Activated T-helper 17 cell treated with anti-CD3 and anti-CD28 coated beads, Interleukin-2, amount 50 U/mL, for 72 hours (primary cell): ENCODE measurements around the gene ATP1A4. TPM values are rescaled to one million over a fixed set of nuclear protein-coding genes. Genes with fewer than 3 reads are reported as not detected.
A peak's percentile ranks its signal among the peaks of the same experiment; 100 is the strongest.

Source experiments
- ATAC-seq: fragments of 150-1000 bp; cut with Tn5 transposase; replicated peaks from 2 replicates; pipeline ENCODE4 v1.10.0; 2021; ENCODE audit warnings: mild to moderate bottlenecking, moderate library complexity
- H3K27ac Mint-ChIP-seq: one replicate; pipeline ENCODE4 v1.8.0; 2022; ENCODE audit warnings: mixed read lengths
- H3K27me3 Mint-ChIP-seq: one replicate; pipeline ENCODE4 v1.8.0; 2022; ENCODE audit warnings: mixed read lengths
- H3K36me3 Mint-ChIP-seq: one replicate; pipeline ENCODE4 v1.8.0; 2022; ENCODE audit warnings: low read depth, mild to moderate bottlenecking, mixed read lengths
- H3K4me1 Mint-ChIP-seq: one replicate; pipeline ENCODE4 v1.8.0; 2022; ENCODE audit warnings: mixed read lengths
- H3K4me3 Mint-ChIP-seq: one replicate; pipeline ENCODE4 v1.8.0; 2022; ENCODE audit warnings: mild to moderate bottlenecking, mixed read lengths
- H3K9me3 Mint-ChIP-seq: one replicate; pipeline ENCODE4 v1.8.0; 2022; ENCODE audit warnings: mixed read lengths
- total RNA-seq, 2 donors: library from RNA; stranded (reverse); gene quantifications; one replicate each; pipeline ENCODE4 v1.2.3, GENCODE V29; 2022

ATP1A4 gene
- total RNA-seq, 2 donors from 2014 or later: 0.48 TPM; not detected in 1

DNA sequence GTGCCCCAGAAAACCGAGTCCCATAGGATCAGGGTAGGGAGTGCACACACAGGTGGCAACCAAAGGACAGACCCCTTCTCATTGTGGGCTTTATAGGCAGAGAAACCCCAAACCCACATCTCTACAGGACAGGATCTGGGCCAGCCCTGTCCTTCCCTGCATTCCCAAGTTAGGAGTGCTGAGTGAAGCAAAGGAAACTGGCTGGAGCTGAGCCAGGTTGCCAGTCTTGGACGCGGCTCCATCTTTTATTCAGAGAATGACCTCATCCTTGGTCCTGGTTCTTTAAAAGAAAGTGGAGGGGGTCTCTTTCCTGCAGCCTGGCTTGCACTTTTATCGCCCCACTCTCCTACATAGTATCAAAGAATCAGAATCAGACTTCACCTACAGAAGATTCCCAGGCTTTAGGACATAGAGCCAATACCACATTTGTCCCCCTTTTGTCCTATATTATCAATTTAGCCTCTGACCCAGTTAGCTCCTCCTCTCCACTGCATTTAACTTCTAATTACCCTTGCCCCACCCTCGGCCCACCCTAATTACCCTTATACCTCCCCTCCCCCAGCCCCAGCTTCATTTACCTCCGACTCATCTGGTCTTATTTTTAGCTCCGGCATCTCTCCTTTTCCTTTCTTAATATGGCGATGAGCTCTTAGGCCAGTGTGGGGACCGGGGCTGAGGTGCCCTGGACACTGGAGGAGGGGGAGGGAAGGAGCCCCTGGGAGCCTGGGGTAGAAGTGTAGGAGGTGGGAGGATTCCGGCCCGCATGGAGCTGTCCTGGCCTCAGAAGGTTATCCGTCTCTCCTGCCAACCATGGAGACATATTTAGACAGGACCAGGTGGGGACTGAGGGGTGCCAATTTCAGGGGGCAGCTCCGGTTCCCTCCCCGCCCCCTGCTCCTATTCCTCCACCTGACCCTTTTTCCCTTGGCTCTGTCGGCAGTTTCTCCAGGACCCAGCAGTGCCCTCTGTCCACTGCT, 38.5 kb downstream of the ATP1A4 start, which contains the start of gene CASQ1:
CASQ1 (plus strand) TSS at position 927 of the 977 bp plus-strand sequence. CDS start 177 bp downstream, outside the sequence.
- Mint-ChIP-seq H3K27ac (no peak within 1 kb of the TSS), H3K9me3 (no peaks in the 10 kb centered on the region), H3K27me3 (peaks cover 8% of the 10 kb centered on the region), H3K4me1 (no peaks in the 10 kb centered on the region), H3K4me3 (no peak within 1 kb of the TSS), H3K36me3 (no peaks in the 10 kb centered on the region)
- no peak for ATAC-seq

DNA sequence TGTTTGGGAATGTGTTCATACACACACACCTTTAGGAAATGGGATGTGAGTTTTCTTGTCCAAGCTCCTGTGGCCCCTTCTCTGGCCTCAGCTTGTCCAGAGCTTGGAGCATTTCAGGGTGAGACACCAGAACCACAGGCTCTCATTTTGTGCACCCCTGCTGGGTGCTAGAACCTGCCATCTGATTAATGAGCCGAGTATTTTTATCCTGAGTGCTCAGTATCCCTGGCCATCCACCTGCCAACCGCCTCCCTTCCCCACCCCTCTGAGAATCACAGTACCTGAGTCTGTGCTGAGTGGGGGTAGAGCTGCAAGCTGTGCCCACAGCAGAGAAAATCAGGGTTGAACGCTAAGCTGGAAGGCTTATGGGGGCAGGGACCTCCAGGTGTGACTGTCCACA, 40.4 kb downstream of the ATP1A4 start:
- no peak overlapping the region for H3K4me3 Mint-ChIP-seq

GRCh38 chr1:160192234-160192633, 40.8 kb downstream of the ATP1A4 start:
- H3K27me3 Mint-ChIP-seq: peaks cover 3% of the 10 kb centered on the region
- ATAC-seq: no peak
- no peak overlapping the region for H3K4me3 Mint-ChIP-seq
- H3K9me3 Mint-ChIP-seq: no peaks in the 10 kb centered on the region
- H3K27ac Mint-ChIP-seq: no peak overlapping the region
- H3K4me1 Mint-ChIP-seq: no peaks in the 10 kb centered on the region
- H3K36me3 Mint-ChIP-seq: no peaks in the 10 kb centered on the region

More for the DNA sequence above, 40.4 kb downstream of the ATP1A4 start:
- no peak for ATAC-seq
- Mint-ChIP-seq H3K36me3 (no peaks in the 10 kb centered on the region), H3K9me3 (no peaks in the 10 kb centered on the region), H3K27ac (no peak overlapping the region), H3K4me1 (no peaks in the 10 kb centered on the region), H3K27me3 (peaks cover 3% of the 10 kb centered on the region)

DNA sequence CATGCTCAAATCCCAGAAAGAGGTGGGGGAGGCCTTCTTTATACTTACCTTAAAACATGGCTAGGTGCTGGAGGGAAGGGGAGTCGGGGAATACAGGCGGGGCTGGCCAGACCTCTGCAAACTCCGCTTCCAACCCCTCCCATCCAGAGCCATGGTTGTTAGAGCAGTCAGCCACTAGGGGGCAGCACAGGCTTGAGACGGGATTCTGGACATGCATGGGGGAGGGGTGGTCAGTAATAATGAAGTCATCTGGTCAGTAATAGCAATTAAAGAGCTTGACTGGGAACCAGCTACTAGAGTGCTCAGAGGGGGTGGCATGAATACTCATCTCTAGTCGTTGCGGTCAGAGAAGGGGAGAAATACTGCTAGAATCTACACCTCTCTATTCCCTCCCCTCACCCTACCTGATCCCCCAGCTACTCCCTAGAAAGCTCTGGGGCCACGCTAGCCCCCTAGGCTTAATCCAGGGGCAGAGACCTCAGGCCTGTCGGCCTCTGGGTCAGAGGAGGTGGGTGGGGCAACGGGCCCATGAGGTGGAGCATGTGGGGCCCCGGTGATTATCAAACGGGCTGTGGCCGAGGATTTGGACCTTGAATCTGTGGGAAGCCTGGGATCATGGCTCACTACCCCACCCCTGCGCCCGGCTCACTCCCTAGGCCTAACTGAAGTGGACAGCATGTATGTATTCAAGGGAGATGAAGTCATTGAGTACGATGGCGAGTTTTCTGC, 41.9 kb downstream of the ATP1A4 start:
- Mint-ChIP-seq H3K4me1 (no peaks in the 10 kb centered on the region), H3K27me3 (peaks cover 2% of the 10 kb centered on the region), H3K36me3 (no peaks in the 10 kb centered on the region), H3K27ac (no peak overlapping the region), H3K9me3 (no peaks in the 10 kb centered on the region), H3K4me3 (no peak overlapping the region)
- ATAC-seq: peak; percentile 81

DNA sequence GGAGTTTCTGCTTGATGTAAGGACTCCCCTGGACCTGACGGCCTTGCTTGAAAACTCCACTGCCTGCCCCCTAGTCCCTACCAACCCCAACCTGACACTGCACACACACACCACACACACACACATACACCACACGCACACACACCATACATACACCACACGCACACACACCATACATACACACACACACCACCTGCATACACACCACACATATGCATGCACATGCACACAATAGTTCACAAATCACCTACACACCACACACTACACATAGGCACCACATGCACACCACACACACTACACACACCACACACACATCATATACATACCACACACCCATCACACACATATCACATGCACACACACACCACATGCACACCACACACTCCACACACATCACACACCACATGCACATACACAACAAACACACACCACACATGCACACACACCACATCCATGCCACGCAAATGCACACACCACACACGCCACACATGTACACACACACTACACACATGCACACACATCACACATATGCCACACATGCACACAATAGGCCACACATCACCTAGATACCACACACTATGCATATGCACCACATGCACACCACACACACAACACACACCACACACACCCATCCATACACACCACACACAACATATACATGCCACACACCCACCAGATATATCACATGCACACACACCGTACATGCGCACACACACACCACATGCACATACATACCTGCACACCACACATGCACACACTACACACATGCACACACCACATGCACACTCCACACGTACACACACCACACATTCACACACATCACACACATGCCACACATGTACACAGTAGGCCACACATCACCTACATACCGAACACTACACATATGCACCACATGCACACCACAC, 42.7 kb downstream of the ATP1A4 start:
- no peak for ATAC-seq
- no peaks in the 10 kb centered on the region for H3K9me3 Mint-ChIP-seq
- H3K27me3 Mint-ChIP-seq: no peaks in the 10 kb centered on the region
- no peak overlapping the region for H3K4me3 Mint-ChIP-seq
- H3K36me3 Mint-ChIP-seq: no peaks in the 10 kb centered on the region
- H3K27ac Mint-ChIP-seq: no peak overlapping the region
- H3K4me1 Mint-ChIP-seq: no peaks in the 10 kb centered on the region

GRCh38 chr1:160194737-160195059, 43.3 kb downstream of the ATP1A4 start:
- Mint-ChIP-seq H3K27me3 (no peaks in the 10 kb centered on the region), H3K4me3 (no peak overlapping the region), H3K4me1 (no peaks in the 10 kb centered on the region)

GRCh38 chr1:160196143-160196542, 44.7 kb downstream of the ATP1A4 start:
- Mint-ChIP-seq H3K27me3 (no peaks in the 10 kb centered on the region), H3K9me3 (no peaks in the 10 kb centered on the region), H3K4me3 (no peak overlapping the region), H3K27ac (no peak overlapping the region), H3K4me1 (no peaks in the 10 kb centered on the region), H3K36me3 (no peaks in the 10 kb centered on the region)
- ATAC-seq: no peak

More at GRCh38 chr1:160194737-160195059, 43.3 kb downstream of the ATP1A4 start:
- no peaks in the 10 kb centered on the region for H3K36me3 Mint-ChIP-seq
- H3K9me3 Mint-ChIP-seq: no peaks in the 10 kb centered on the region
- no peak for ATAC-seq
- H3K27ac Mint-ChIP-seq: no peak overlapping the region

DNA sequence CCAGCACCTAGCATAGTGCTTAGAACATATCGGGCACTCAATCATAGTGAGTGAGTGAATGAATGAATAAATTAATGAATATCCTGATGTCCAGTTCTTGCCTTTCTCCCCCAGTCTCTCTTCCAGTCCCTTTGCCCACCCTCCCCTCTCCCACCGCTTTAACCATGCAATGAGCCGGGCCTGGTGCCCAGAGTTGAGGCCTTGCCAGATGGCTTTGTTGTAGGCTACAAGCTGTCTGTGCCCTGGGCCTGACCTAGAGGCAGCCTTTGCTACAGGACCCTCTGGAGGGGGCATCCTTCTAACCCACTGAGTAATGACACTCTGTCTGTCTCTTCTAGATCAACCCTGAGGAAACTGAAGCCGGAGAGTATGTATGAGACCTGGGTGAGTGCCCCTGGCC, 45.8 kb downstream of the ATP1A4 start:
- Mint-ChIP-seq H3K27me3 (no peaks in the 10 kb centered on the region), H3K4me3 (no peak overlapping the region), H3K27ac (no peak overlapping the region), H3K4me1 (no peaks in the 10 kb centered on the region), H3K9me3 (no peaks in the 10 kb centered on the region), H3K36me3 (no peaks in the 10 kb centered on the region)
- ATAC-seq: no peak

DNA sequence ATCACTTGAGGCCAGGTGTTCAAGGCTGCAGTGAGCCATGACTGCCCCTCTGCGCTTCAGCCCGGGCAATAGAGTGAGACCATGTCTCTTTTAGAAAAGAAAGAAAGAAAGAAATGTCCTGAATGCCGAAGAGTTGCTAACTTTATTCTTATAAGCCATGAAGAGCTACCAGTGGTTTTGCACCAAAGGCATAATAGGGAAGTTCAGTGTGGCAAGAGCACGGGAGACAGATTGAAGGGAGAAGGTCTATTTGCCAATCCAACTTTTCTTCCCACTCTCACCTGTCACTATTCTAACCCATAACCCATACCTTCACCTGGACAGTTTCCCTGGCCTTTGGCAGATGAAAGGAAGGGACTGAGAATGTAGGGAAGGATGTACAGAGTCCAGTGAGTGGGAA, 49.4 kb downstream of the ATP1A4 start:
- Mint-ChIP-seq H3K4me1 (peaks cover 6% of the 10 kb centered on the region), H3K4me3 (no peak overlapping the region), H3K36me3 (no peaks in the 10 kb centered on the region)

GRCh38 chr1:160204526-160205241, 53.3 kb downstream of the ATP1A4 start:
- Mint-ChIP-seq H3K36me3 (peaks cover 38% of the 10 kb centered on the region), H3K4me1 (peaks cover 31% of the 10 kb centered on the region), H3K27ac (peak overlapping the region; percentile 85), H3K27me3 (no peaks in the 10 kb centered on the region), H3K9me3 (no peaks in the 10 kb centered on the region), H3K4me3 (peak overlapping the region; percentile 76)
- ATAC-seq: peak; percentile 18

More for the DNA sequence above, 49.4 kb downstream of the ATP1A4 start:
- H3K27ac Mint-ChIP-seq: peak overlapping the region; percentile 1
- no peaks in the 10 kb centered on the region for H3K27me3 Mint-ChIP-seq
- no peak for ATAC-seq
- no peaks in the 10 kb centered on the region for H3K9me3 Mint-ChIP-seq

DNA sequence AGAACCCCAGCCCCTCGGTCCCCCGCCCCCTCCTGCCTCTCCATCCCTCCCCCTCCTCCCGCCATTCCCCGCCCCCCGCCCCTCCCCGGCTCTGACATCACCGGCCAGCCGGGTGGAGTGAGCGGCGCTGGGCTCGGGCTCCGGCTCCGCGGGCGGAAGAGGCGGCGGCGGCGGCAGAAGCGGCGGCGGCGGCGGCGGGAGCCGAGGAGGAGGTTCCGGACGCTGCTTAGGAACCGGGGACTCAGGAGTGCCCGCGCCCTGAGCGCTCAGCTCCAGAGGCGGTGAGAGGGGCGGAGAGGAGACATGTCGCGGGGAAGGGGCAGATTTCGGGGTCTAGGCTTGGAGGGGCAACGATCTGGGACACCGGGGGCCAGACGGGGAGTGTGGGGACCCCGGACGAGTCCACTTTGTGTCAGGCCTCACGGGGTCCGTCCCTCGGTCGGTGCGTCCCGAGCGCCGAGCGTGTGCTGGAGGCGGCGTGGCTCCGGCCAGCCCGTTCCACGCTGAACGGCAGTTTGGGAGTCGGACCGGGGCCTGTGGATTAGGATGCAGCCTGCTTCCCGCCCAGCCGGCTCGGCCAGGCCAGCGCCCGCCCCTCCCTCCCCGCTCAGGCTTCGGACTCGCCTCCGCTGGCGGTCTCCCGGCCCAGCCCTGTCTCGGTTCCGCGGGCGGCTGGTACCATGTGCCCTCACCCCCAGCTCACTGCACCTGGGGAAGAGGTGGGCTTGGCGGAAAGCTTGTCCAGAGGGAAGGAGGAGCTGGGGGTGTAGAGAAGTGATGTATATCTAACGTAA, 54.0 kb downstream of the ATP1A4 start, which contains the start of gene PEA15:
PEA15 (plus strand) TSS at position 143 of the 794 bp plus-strand sequence. CDS start 6,161 bp downstream, outside the sequence.
- peaks cover 38% of the 10 kb centered on the region for H3K4me1 Mint-ChIP-seq
- peak within 1 kb of the TSS; percentile 76 for H3K4me3 Mint-ChIP-seq
- no peaks in the 10 kb centered on the region for H3K9me3 Mint-ChIP-seq
- ATAC-seq: peak; percentile 71
- H3K36me3 Mint-ChIP-seq: peaks cover 46% of the 10 kb centered on the region
- H3K27me3 Mint-ChIP-seq: no peaks in the 10 kb centered on the region
- peak within 1 kb of the TSS; percentile 85 for H3K27ac Mint-ChIP-seq

GRCh38 chr1:160206036-160206389, 54.6 kb downstream of the ATP1A4 start:
- ATAC-seq: peak; percentile 86
- no peaks in the 10 kb centered on the region for H3K9me3 Mint-ChIP-seq
- H3K27ac Mint-ChIP-seq: peak overlapping the region; percentile 69
- H3K27me3 Mint-ChIP-seq: no peaks in the 10 kb centered on the region
- H3K4me3 Mint-ChIP-seq: peak overlapping the region; percentile 76
- H3K4me1 Mint-ChIP-seq: peaks cover 40% of the 10 kb centered on the region
- H3K36me3 Mint-ChIP-seq: peaks cover 52% of the 10 kb centered on the region
